Measurements from ENCODE around the gene ST7. TPM values are rescaled to one million over a fixed set of nuclear protein-coding genes. Genes with fewer than 3 reads are reported as not detected.

Gene ST7
- total and polyA plus RNA-seq, 2 of the 8 experiments (the other 6 are each of a cell fraction or from before 2014, with no cell fraction given) = 16.3 to 18.0 TPM

DNA sequence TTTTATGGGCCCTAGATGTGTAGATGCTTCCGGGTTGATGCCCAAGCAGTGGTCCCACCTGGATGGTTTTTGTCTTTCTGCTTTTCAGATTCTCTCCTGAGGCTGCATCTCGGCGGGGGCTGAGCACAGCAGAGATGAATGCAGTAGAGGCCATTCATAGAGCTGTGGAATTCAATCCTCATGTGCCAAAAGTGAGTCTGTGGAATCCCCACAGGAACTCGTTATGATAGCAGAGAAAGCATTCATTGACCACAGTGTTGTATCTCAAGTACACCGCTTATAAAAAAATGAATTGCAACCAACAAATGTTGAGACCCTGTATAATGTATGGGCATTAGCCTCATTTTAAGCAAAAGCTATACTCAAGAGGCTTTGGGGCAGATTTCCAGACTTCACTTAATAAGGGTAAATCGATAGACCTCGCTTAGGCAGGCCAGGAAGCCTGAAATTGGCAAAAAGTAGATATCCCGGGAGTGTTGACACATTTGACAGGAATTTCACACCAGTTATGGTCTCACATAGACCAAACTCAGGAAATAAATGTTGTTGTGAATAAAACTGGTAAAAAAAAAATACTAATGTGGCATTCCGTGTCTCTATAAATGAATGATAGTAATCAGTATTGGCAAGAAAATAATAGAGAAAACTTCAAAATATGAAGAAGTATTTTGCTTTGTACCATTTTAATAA lies 237.6 kb downstream of the ST7 start (continued):
- TF ChIP-seq BACH1 (IDR thresholded peaks at IDR 0.05; ENCODE audit: low read length) (no peak), TAF1 (IDR thresholded peaks at IDR 0.05; ENCODE audit: low read depth, low read length) (no peak), SP2 (IDR thresholded peaks at IDR 0.05; ENCODE audit: low read length) (no peak), ATF3 (IDR thresholded peaks at IDR 0.05; ENCODE audit: insufficient read depth, low read depth, low read length) (no peak)

All from H1 (cell line).